WTC11 (cell line): Measurements from ENCODE around the gene RTN4RL1.

Source experiments
- MYBL2 ChIP-seq: sonication (generic); formaldehyde crosslinking; IDR thresholded peaks from 2 replicates; pipeline ENCODE4 v1.8.1; 2023; ENCODE audit warnings: mild to moderate bottlenecking, moderate library complexity, missing genetic modification reagents
- OVOL2 ChIP-seq: fragments of 250-450 bp; sonication (Bioruptor Pico); IDR thresholded peaks from 2 replicates; pipeline ENCODE4 v1.9.0; 2021; ENCODE audit warnings: mild to moderate bottlenecking, borderline replicate concordance
- ZNF232 ChIP-seq: sonication (generic); formaldehyde crosslinking; IDR thresholded peaks from 2 replicates; pipeline ENCODE4 v1.8.0; 2022; ENCODE audit warnings: mild to moderate bottlenecking, missing genetic modification reagents
- TF ChIP-seq, protein P1 (sequence below): fragments of 200-600 bp; IDR thresholded peaks from 2 replicates; pipeline ENCODE4 v1.8.0; 2022; ENCODE audit warnings: antibody characterized with exemption
- TF ChIP-seq, protein P2 (sequence below): sonication (generic); formaldehyde crosslinking; IDR thresholded peaks from 2 replicates; pipeline ENCODE4 v1.8.0; 2022; ENCODE audit warnings: mild to moderate bottlenecking, missing genetic modification reagents
- TF ChIP-seq, protein P3 (sequence below): sonication (generic); formaldehyde crosslinking; IDR thresholded peaks from 2 replicates; pipeline ENCODE4 v1.8.0; 2022; ENCODE audit warnings: mild to moderate bottlenecking, missing genetic modification reagents
- TF ChIP-seq, protein P4 (sequence below): sonication (generic); formaldehyde crosslinking; conservative IDR thresholded peaks from 2 replicates; pipeline ENCODE4 v1.8.1; 2023; ENCODE audit warnings: mild to moderate bottlenecking, low read depth, missing genetic modification reagents, moderate library complexity
- TF ChIP-seq, protein P5 (sequence below): sonication (generic); formaldehyde crosslinking; IDR thresholded peaks from 2 replicates; pipeline ENCODE4 v1.8.1; 2023; ENCODE audit warnings: mild to moderate bottlenecking, missing genetic modification reagents, moderate library complexity
- TF ChIP-seq, protein P6 (sequence below): sonication (generic); formaldehyde crosslinking; IDR thresholded peaks from 2 replicates; pipeline ENCODE4 v1.8.1; 2023; ENCODE audit warnings: mild to moderate bottlenecking, missing genetic modification reagents, moderate library complexity
- TF ChIP-seq, protein P7 (sequence below): sonication (generic); formaldehyde crosslinking; IDR thresholded peaks from 2 replicates; pipeline ENCODE4 v1.8.1; 2023; ENCODE audit warnings: mild to moderate bottlenecking, missing genetic modification reagents

DNA sequence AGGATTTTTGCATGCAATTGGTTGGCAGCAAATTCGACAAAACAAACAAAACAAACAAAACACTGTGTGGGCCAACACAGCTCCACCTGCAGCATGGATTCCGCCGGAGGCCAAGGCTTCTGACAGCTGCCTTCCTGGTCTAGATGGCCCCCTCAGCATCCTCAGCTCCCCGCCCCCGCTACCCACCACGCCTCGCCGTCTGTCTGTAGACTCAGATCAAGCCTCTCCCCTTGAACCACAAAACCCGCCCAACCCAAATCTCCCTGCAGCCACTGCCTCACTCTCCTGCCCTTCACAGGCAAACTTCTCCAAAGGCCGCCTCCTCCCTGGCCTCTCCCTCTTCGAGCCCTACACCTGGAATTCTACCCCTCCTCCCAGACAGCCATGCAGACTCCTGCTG is 57.9 kb downstream of the RTN4RL1 start:
- TF ChIP-seq MYBL2 (CRISPR knock-in tag), result no peak
- TF ChIP-seq ZNF232 (CRISPR knock-in tag), result no peak
- TF ChIP-seq, protein P1, sequence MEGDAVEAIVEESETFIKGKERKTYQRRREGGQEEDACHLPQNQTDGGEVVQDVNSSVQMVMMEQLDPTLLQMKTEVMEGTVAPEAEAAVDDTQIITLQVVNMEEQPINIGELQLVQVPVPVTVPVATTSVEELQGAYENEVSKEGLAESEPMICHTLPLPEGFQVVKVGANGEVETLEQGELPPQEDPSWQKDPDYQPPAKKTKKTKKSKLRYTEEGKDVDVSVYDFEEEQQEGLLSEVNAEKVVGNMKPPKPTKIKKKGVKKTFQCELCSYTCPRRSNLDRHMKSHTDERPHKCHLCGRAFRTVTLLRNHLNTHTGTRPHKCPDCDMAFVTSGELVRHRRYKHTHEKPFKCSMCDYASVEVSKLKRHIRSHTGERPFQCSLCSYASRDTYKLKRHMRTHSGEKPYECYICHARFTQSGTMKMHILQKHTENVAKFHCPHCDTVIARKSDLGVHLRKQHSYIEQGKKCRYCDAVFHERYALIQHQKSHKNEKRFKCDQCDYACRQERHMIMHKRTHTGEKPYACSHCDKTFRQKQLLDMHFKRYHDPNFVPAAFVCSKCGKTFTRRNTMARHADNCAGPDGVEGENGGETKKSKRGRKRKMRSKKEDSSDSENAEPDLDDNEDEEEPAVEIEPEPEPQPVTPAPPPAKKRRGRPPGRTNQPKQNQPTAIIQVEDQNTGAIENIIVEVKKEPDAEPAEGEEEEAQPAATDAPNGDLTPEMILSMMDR, result no peak
- TF ChIP-seq, protein P2, sequence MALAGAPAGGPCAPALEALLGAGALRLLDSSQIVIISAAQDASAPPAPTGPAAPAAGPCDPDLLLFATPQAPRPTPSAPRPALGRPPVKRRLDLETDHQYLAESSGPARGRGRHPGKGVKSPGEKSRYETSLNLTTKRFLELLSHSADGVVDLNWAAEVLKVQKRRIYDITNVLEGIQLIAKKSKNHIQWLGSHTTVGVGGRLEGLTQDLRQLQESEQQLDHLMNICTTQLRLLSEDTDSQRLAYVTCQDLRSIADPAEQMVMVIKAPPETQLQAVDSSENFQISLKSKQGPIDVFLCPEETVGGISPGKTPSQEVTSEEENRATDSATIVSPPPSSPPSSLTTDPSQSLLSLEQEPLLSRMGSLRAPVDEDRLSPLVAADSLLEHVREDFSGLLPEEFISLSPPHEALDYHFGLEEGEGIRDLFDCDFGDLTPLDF (CRISPR knock-in tag), result no peak
- TF ChIP-seq, protein P3, sequence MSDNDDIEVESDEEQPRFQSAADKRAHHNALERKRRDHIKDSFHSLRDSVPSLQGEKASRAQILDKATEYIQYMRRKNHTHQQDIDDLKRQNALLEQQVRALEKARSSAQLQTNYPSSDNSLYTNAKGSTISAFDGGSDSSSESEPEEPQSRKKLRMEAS (CRISPR knock-in tag), result no peak
- TF ChIP-seq, protein P4, sequence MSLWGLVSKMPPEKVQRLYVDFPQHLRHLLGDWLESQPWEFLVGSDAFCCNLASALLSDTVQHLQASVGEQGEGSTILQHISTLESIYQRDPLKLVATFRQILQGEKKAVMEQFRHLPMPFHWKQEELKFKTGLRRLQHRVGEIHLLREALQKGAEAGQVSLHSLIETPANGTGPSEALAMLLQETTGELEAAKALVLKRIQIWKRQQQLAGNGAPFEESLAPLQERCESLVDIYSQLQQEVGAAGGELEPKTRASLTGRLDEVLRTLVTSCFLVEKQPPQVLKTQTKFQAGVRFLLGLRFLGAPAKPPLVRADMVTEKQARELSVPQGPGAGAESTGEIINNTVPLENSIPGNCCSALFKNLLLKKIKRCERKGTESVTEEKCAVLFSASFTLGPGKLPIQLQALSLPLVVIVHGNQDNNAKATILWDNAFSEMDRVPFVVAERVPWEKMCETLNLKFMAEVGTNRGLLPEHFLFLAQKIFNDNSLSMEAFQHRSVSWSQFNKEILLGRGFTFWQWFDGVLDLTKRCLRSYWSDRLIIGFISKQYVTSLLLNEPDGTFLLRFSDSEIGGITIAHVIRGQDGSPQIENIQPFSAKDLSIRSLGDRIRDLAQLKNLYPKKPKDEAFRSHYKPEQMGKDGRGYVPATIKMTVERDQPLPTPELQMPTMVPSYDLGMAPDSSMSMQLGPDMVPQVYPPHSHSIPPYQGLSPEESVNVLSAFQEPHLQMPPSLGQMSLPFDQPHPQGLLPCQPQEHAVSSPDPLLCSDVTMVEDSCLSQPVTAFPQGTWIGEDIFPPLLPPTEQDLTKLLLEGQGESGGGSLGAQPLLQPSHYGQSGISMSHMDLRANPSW, result no peak
- TF ChIP-seq, protein P5, sequence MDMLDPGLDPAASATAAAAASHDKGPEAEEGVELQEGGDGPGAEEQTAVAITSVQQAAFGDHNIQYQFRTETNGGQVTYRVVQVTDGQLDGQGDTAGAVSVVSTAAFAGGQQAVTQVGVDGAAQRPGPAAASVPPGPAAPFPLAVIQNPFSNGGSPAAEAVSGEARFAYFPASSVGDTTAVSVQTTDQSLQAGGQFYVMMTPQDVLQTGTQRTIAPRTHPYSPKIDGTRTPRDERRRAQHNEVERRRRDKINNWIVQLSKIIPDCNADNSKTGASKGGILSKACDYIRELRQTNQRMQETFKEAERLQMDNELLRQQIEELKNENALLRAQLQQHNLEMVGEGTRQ (CRISPR knock-in tag), result no peak
- TF ChIP-seq, protein P6, sequence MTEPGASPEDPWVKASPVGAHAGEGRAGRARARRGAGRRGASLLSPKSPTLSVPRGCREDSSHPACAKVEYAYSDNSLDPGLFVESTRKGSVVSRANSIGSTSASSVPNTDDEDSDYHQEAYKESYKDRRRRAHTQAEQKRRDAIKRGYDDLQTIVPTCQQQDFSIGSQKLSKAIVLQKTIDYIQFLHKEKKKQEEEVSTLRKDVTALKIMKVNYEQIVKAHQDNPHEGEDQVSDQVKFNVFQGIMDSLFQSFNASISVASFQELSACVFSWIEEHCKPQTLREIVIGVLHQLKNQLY (CRISPR knock-in tag), result no peak
- TF ChIP-seq, protein P7, sequence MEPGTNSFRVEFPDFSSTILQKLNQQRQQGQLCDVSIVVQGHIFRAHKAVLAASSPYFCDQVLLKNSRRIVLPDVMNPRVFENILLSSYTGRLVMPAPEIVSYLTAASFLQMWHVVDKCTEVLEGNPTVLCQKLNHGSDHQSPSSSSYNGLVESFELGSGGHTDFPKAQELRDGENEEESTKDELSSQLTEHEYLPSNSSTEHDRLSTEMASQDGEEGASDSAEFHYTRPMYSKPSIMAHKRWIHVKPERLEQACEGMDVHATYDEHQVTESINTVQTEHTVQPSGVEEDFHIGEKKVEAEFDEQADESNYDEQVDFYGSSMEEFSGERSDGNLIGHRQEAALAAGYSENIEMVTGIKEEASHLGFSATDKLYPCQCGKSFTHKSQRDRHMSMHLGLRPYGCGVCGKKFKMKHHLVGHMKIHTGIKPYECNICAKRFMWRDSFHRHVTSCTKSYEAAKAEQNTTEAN (CRISPR knock-in tag), result no peak
- no peak for TF ChIP-seq OVOL2
